Neuronal stem cell (in vitro differentiated cells): ENCODE results near the gene STRIP2.
"Not testable (repeated sequence)": the region's sequence is repeated elsewhere in the genome, so short reads cannot be mapped to it uniquely, and the experiment has no call there.

Experiments used
- DNase-seq: peaks from one replicate; pipeline ENCODE4 v3.0.0-alpha.2; 2013; ENCODE audit warnings: low spot score
- H2AFZ ChIP-seq: one replicate; pipeline ENCODE4 v1.6.1; 2013; ENCODE audit warnings: mild to moderate bottlenecking, low read length, inconsistent platforms
- H2AK5ac ChIP-seq: 2 replicates; pipeline ENCODE4 v1.6.1; 2013; ENCODE audit warnings: low read depth, mild to moderate bottlenecking, inconsistent platforms, low read length, moderate library complexity, mixed read lengths
- H2BK120ac ChIP-seq: 2 replicates; pipeline ENCODE4 v1.6.1; 2013; ENCODE audit warnings: low read depth, mild to moderate bottlenecking, inconsistent platforms, low read length, moderate library complexity, mixed read lengths
- H2BK12ac ChIP-seq: one replicate; pipeline ENCODE4 v1.6.1; 2013; ENCODE audit warnings: low read length, inconsistent platforms
- H2BK15ac ChIP-seq: 2 replicates; pipeline ENCODE4 v1.6.1; 2013; ENCODE audit warnings: mild to moderate bottlenecking, low read length, inconsistent platforms, mixed read lengths
- H2BK5ac ChIP-seq: one replicate; pipeline ENCODE4 v1.6.1; 2013; ENCODE audit warnings: inconsistent platforms, mild to moderate bottlenecking, low read length, moderate library complexity
- H3K14ac ChIP-seq: one replicate; pipeline ENCODE4 v1.6.1; 2013; ENCODE audit warnings: low read length, inconsistent platforms
- H3K18ac ChIP-seq: 2 replicates; pipeline ENCODE4 v1.6.1; 2013; ENCODE audit warnings: low read length, inconsistent platforms
- H3K23ac ChIP-seq: 2 replicates; pipeline ENCODE4 v1.6.1; 2013; ENCODE audit warnings: low read depth, mild to moderate bottlenecking, mixed read lengths, low read length, inconsistent platforms; ENCODE audit not compliant: poor library complexity
- H3K27ac ChIP-seq: replicated peaks from 3 replicates; pipeline ENCODE4 v1.5.1; 2013; ENCODE audit warnings: low read length, inconsistent platforms
- H3K27me3 ChIP-seq, 3 experiments: 2 replicates each; pipeline ENCODE4 v1.6.1; 2013; ENCODE audit warnings: low read length in 3 of 3, mild to moderate bottlenecking in 2 of 3, inconsistent platforms in 1 of 3, low read depth in 1 of 3, mixed read lengths in 1 of 3, moderate library complexity in 1 of 3; ENCODE audit not compliant: control insufficient read depth in 3 of 3, insufficient read depth in 3 of 3
- H3K36me3 ChIP-seq, 2 donors: replicated peaks in 1 of 2; 2 replicates each; pipeline ENCODE4 v1.6.1; 2013; ENCODE audit warnings: low read length in 2 of 2; ENCODE audit not compliant: control insufficient read depth in 2 of 2, insufficient read depth in 2 of 2
- H3K4ac ChIP-seq: 2 replicates; pipeline ENCODE4 v1.6.1; 2013; ENCODE audit warnings: inconsistent platforms, mild to moderate bottlenecking, low read length, moderate library complexity
- H3K4me1 ChIP-seq, 2 donors: 1 replicate in 1 of 2; 2 replicates in 1 of 2; pipeline ENCODE4 v1.6.1; 2013; ENCODE audit warnings: low read length in 2 of 2, low read depth in 1 of 2; ENCODE audit not compliant: control insufficient read depth in 2 of 2, insufficient read depth in 1 of 2
- H3K4me2 ChIP-seq: one replicate; pipeline ENCODE4 v1.6.1; 2013; ENCODE audit warnings: mild to moderate bottlenecking, low read length, inconsistent platforms; ENCODE audit not compliant: insufficient read depth, poor library complexity, severe bottlenecking
- H3K4me3 ChIP-seq, 2 donors: 2 replicates each; pipeline ENCODE4 v1.5.1; 2013; ENCODE audit warnings: low read length in 2 of 2, mild to moderate bottlenecking in 2 of 2, inconsistent platforms in 1 of 2, moderate library complexity in 1 of 2
- H3K79me1 ChIP-seq: one replicate; pipeline ENCODE4 v1.6.1; 2013; ENCODE audit warnings: low read depth, mild to moderate bottlenecking, inconsistent platforms, low read length, moderate library complexity
- H3K9ac ChIP-seq: one replicate; pipeline ENCODE4 v1.6.1; 2013; ENCODE audit warnings: mild to moderate bottlenecking, low read depth, low read length, inconsistent platforms; ENCODE audit not compliant: poor library complexity
- H3K9me3 ChIP-seq, 2 donors: replicated peaks in 1 of 2; 2 replicates each; pipeline versions ENCODE3 to v1.6.1; 2013; ENCODE audit warnings: low read length in 2 of 2, mild to moderate bottlenecking in 2 of 2, inconsistent platforms in 1 of 2, low read depth in 1 of 2, mixed read lengths in 1 of 2, moderate library complexity in 1 of 2; ENCODE audit not compliant: control insufficient read depth in 2 of 2, insufficient read depth in 1 of 2
- H4K8ac ChIP-seq: one replicate; pipeline ENCODE4 v1.6.1; 2013; ENCODE audit warnings: low read depth, mild to moderate bottlenecking, inconsistent platforms, low read length, moderate library complexity
- H4K91ac ChIP-seq: one replicate; pipeline ENCODE4 v1.6.1; 2013; ENCODE audit warnings: low read length, low read depth, mild to moderate bottlenecking, inconsistent platforms; ENCODE audit not compliant: poor library complexity
- WGBS, 2 donors: extraction: QIAGEN DNeasy Blood & Tissue Kit; methylation state at CpG; one replicate each; pipeline ENCODE4 v1.1.7; 2013; ENCODE audit warnings: missing lambda C conversion rate in 2 of 2, mixed read lengths in 1 of 2; ENCODE audit not compliant: insufficient read length in 2 of 2, insufficient replicate concordance in 1 of 2; ENCODE audit errors: extremely low coverage in 2 of 2; 5-methylcytosine and 5-hydroxymethylcytosine counted together

STRIP2 gene

GRCh38 chr7:129480674-129481363, 46.6 kb downstream of the STRIP2 start:
- no peak overlapping the region for H2BK120ac ChIP-seq
- H4K91ac ChIP-seq = no peak overlapping the region
- no peak overlapping the region for H3K18ac ChIP-seq
- H3K4me1 ChIP-seq = no peaks in the 10 kb centered on the region
- no peak overlapping the region for H2AK5ac ChIP-seq
- no peak overlapping the region for H3K14ac ChIP-seq
- no peak overlapping the region for H3K4me3 ChIP-seq
- no peak overlapping the region for H2AFZ ChIP-seq
- H3K4me2 ChIP-seq = no peak overlapping the region
- H3K79me1 ChIP-seq = no peaks in the 10 kb centered on the region
- H3K27me3 ChIP-seq = no peaks in the 10 kb centered on the region
- peaks cover 4 to 48% of the 10 kb centered on the region in 2 donors for H3K36me3 ChIP-seq
- DNase-seq = no peak
- no peak overlapping the region for H2BK12ac ChIP-seq
- no peak overlapping the region for H2BK15ac ChIP-seq
- no peak overlapping the region for H3K9ac ChIP-seq
- H4K8ac ChIP-seq = no peak overlapping the region
- peaks cover 0 to 10% of the 10 kb centered on the region in 2 donors for H3K9me3 ChIP-seq
- no peak overlapping the region for H3K4ac ChIP-seq
- no peak overlapping the region for H3K27ac ChIP-seq
- no peak overlapping the region for H3K23ac ChIP-seq
- no CpG with 5 or more reads among the region's 6 CpGs for WGBS, 2 donors
- H2BK5ac ChIP-seq = no peak overlapping the region

DNA sequence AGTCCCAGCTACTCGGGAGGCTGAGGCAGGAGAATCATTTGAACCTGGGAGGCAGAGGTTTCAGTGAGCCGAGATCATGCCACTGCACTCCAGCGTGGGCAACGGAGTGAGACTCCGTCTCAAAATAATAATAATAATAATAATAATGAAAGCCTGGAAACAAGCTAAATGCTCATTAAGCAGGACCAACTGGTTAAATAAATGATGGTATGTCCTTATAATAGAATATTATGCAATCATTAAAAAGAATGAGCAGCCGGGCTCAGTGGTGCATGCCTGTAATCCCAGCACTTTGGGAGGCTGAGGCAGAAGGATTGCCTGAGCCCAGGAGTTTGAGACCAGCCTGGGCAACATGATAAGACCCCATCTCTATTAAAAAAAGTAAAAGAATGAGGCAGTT, 47.1 kb downstream of the STRIP2 start:
- H2BK15ac ChIP-seq, DNase-seq, H2AFZ ChIP-seq, H4K91ac ChIP-seq, H4K8ac ChIP-seq, H3K27ac ChIP-seq, H3K27me3 ChIP-seq, H3K14ac ChIP-seq, H3K4me2 ChIP-seq, H3K4ac ChIP-seq, H2AK5ac ChIP-seq, H3K9ac ChIP-seq, H2BK5ac ChIP-seq, H3K79me1 ChIP-seq, H3K4me3 ChIP-seq, H3K23ac ChIP-seq, H2BK120ac ChIP-seq, H3K4me1 ChIP-seq, H3K18ac ChIP-seq, H2BK12ac ChIP-seq: not testable (repeated sequence)
- WGBS, 2 donors = no CpG with 5 or more reads among the region's 6 CpGs
- H3K9me3 ChIP-seq = peaks cover 0 to 10% of the 10 kb centered on the region in 2 donors
- peaks cover 4 to 53% of the 10 kb centered on the region in 2 donors for H3K36me3 ChIP-seq

DNA sequence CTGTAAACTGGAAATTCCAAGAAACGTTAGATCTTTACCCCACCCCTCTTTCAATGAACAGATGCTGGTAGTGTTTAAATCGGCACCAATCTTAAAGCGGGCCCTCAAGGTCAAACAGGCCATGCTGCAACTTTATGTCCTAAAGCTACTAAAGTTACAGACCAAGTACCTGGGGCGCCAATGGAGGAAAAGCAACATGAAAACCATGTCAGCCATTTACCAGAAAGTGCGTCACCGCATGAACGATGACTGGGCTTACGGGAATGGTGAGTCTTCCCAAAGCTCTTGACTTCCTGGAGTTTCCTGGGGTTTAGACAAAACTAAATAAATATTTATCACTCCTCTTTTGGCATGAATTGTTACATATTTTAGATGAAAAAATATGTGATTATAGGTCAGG, 48.5 kb downstream of the STRIP2 start:
- no peak for DNase-seq
- no peak overlapping the region for H3K23ac ChIP-seq
- no peak overlapping the region for H3K4ac ChIP-seq
- no peak overlapping the region for H3K14ac ChIP-seq
- H2AK5ac ChIP-seq = no peak overlapping the region
- H3K4me2 ChIP-seq = no peak overlapping the region
- no peak overlapping the region for H4K91ac ChIP-seq
- H3K79me1 ChIP-seq = no peaks in the 10 kb centered on the region
- H3K18ac ChIP-seq = no peak overlapping the region
- no peak overlapping the region for H2BK5ac ChIP-seq
- no peak overlapping the region for H3K27ac ChIP-seq
- no CpG with 5 or more reads among the region's 8 CpGs for WGBS, 2 donors
- H3K4me3 ChIP-seq = peak overlapping the region in 1 of 2 donors; percentile 34
- no peak overlapping the region for H3K9ac ChIP-seq
- H3K27me3 ChIP-seq = no peaks in the 10 kb centered on the region
- H3K9me3 ChIP-seq = peaks cover 0 to 5% of the 10 kb centered on the region in 2 donors
- H2BK12ac ChIP-seq = no peak overlapping the region
- no peak overlapping the region for H2BK120ac ChIP-seq
- no peak overlapping the region for H2AFZ ChIP-seq
- H2BK15ac ChIP-seq = no peak overlapping the region
- no peaks in the 10 kb centered on the region for H3K4me1 ChIP-seq
- peaks cover 4 to 62% of the 10 kb centered on the region in 2 donors for H3K36me3 ChIP-seq
- H4K8ac ChIP-seq = no peak overlapping the region

DNA sequence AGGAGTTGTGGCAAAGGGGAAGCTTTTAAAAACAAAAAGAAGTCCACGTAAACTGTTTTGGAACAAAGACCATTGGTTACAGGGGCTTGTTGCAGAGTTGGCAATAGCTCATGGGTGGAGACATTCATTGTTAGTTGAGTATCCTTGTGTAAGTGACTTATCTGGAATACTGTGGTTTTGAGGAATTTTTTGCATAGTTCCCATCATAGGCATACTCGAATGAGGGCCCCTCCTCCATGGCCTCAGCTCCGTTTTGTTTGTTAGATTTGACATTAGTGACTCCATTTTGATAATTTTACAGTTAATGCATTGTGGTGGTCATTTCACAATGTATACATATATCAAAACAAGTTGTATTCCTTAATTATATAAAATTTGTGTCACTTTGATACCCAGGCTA, 55.3 kb downstream of the STRIP2 start:
- H3K9me3 ChIP-seq = peaks cover 0 to 6% of the 10 kb centered on the region in 2 donors
- no peaks in the 10 kb centered on the region for H3K79me1 ChIP-seq
- no peak overlapping the region for H3K4ac ChIP-seq
- H2BK5ac ChIP-seq = no peak overlapping the region
- no peak overlapping the region for H4K8ac ChIP-seq
- no peak overlapping the region for H3K4me3 ChIP-seq
- WGBS, 2 donors = no CpG with 5 or more reads among the region's 3 CpGs
- H3K4me1 ChIP-seq = peaks cover 0 to 4% of the 10 kb centered on the region in 2 donors
- no peak overlapping the region for H2BK120ac ChIP-seq
- H2AFZ ChIP-seq = no peak overlapping the region
- no peak overlapping the region for H3K9ac ChIP-seq
- no peaks in the 10 kb centered on the region for H3K27me3 ChIP-seq
- no peak overlapping the region for H4K91ac ChIP-seq
- no peak overlapping the region for H3K4me2 ChIP-seq
- H3K27ac ChIP-seq = no peak overlapping the region
- H3K14ac ChIP-seq = no peak overlapping the region
- H2AK5ac ChIP-seq = no peak overlapping the region
- H2BK15ac ChIP-seq = no peak overlapping the region
- H3K18ac ChIP-seq = no peak overlapping the region
- DNase-seq = no peak
- no peak overlapping the region for H3K23ac ChIP-seq
- no peak overlapping the region for H2BK12ac ChIP-seq
- peaks cover 2 to 25% of the 10 kb centered on the region in 2 donors for H3K36me3 ChIP-seq
